Hepatocyte (in vitro differentiated cells): ENCODE results near the gene SIRT7.

Experiments used
- CTCF ChIP-seq: fragments of 200-600 bp; sonication (generic); IDR thresholded peaks from 2 replicates; pipeline ENCODE4 v1.5.1; 2016; ENCODE audit warnings: antibody characterized with exemption, mild to moderate bottlenecking; ENCODE audit not compliant: poor library complexity
- EZH2 ChIP-seq: fragments of 200-600 bp; sonication (generic); IDR thresholded peaks from 2 replicates; pipeline ENCODE4 v1.6.1; 2016; ENCODE audit warnings: antibody characterized with exemption, mild to moderate bottlenecking, borderline replicate concordance
- EZH2phosphoT487 ChIP-seq: fragments of 200-600 bp; sonication (generic); IDR thresholded peaks from one replicate; pipeline ENCODE4 v1.6.1; 2018; ENCODE audit warnings: antibody characterized with exemption, mild to moderate bottlenecking, low read depth, moderate library complexity; ENCODE audit not compliant: unreplicated experiment, severe bottlenecking

- TF ChIP-seq CTCF, result no peak
- TF ChIP-seq EZH2, result no peak
- no peak for TF ChIP-seq EZH2phosphoT487
These were observed 36.4 kb upstream of the SIRT7 start for GRCh38 chr17:81954131-81955057.
